Fibroblast of lung (primary cell): ENCODE measurements around the gene NKRF. TPM values are rescaled to one million over a fixed set of nuclear protein-coding genes. Genes with fewer than 3 reads are reported as not detected.

Experiments
- DNase-seq, 2 donors: peaks; one replicate each; pipeline versions ENCODE4 v3.0.0 to v3.0.0-alpha.2; 2010; ENCODE audit warnings: low read depth in 2 of 2
- H2AFZ ChIP-seq: 2 replicates; pipeline ENCODE4 v1.5.1; 2012; ENCODE audit warnings: low read length, control low read depth, inconsistent platforms
- H3K27ac ChIP-seq: 2 replicates; pipeline ENCODE4 v1.5.1; 2011; ENCODE audit warnings: low read length, control low read depth; ENCODE audit not compliant: insufficient read depth
- H3K27me3 ChIP-seq: 2 replicates; pipeline ENCODE4 v1.5.1; 2011; ENCODE audit warnings: mild to moderate bottlenecking, low read length; ENCODE audit not compliant: control insufficient read depth, insufficient read depth
- H3K36me3 ChIP-seq: 2 replicates; pipeline ENCODE4 v1.5.1; 2011; ENCODE audit warnings: low read length; ENCODE audit not compliant: control insufficient read depth, insufficient read depth
- H3K4me1 ChIP-seq: 2 replicates; pipeline ENCODE4 v1.5.1; 2011; ENCODE audit warnings: low read length; ENCODE audit not compliant: control insufficient read depth, insufficient read depth; ENCODE audit errors: extremely low read depth
- H3K4me2 ChIP-seq: 2 replicates; pipeline ENCODE4 v1.5.1; 2011; ENCODE audit warnings: low read length, control low read depth; ENCODE audit not compliant: insufficient read depth; ENCODE audit errors: extremely low read depth
- H3K4me3 ChIP-seq, 4 experiments: fragments of 200-600 bp in 1 of 4; sonication (generic) in 1 of 4; replicated peaks in 1 of 4; 2 replicates each; pipeline ENCODE4 v1.5.1; 2011 to 2016; ENCODE audit warnings: low read length in 4 of 4, low read depth in 3 of 4, mild to moderate bottlenecking in 3 of 4, control low read depth in 2 of 4, inconsistent platforms in 1 of 4, mixed read lengths in 1 of 4; ENCODE audit not compliant: insufficient read depth in 1 of 4; ENCODE audit errors: control extremely low read depth in 1 of 4
- H3K79me2 ChIP-seq: 2 replicates; pipeline ENCODE4 v1.5.1; 2012; ENCODE audit warnings: mild to moderate bottlenecking, low read length, inconsistent platforms; ENCODE audit not compliant: control insufficient read depth, insufficient read depth
- H3K9ac ChIP-seq: 2 replicates; pipeline ENCODE4 v1.5.1; 2011; ENCODE audit warnings: mild to moderate bottlenecking, low read length, control low read depth; ENCODE audit not compliant: insufficient read depth
- H3K9me3 ChIP-seq: 2 replicates; pipeline ENCODE4 v1.5.1; 2012; ENCODE audit warnings: low read depth, low read length; ENCODE audit not compliant: control insufficient read depth, insufficient read depth
- H4K20me1 ChIP-seq: 2 replicates; pipeline ENCODE4 v1.5.1; 2011; ENCODE audit warnings: low read length; ENCODE audit not compliant: control insufficient read depth, insufficient read depth; ENCODE audit errors: extremely low read depth
- CTCF ChIP-seq, 2 donors: IDR thresholded peaks in 1 of 2; conservative IDR thresholded peaks in 1 of 2; 1 replicate in 1 of 2; 2 replicates in 1 of 2; pipeline ENCODE4 v1.5.1; 2011 to 2012; ENCODE audit warnings: low read length in 2 of 2, control low read depth in 1 of 2, inconsistent platforms in 1 of 2, low read depth in 1 of 2, mild to moderate bottlenecking in 1 of 2
- EZH2 ChIP-seq: IDR thresholded peaks from 2 replicates; pipeline ENCODE4 v1.5.1; 2012; ENCODE audit warnings: low read length, control low read depth, mild to moderate bottlenecking; ENCODE audit errors: missing control alignments
- polyA plus RNA-seq, 2 donors: library from polyadenylated mRNA; depleted of rRNA in 1 of 2; stranded (reverse) in 1 of 2; unstranded in 1 of 2; fragments of >200 nt; gene quantifications; 2 replicates each; pipeline ENCODE4 v1.2.1, GENCODE V29; 2011 to 2012; ENCODE audit warnings: missing spikeins in 1 of 2
- total RNA-seq: library from RNA; depleted of rRNA; stranded (reverse); fragments of >200 nt; gene quantifications from 2 replicates; pipeline ENCODE4 v1.2.1, GENCODE V29; 2014

The NKRF gene
- total and polyA plus RNA-seq, 2 donors (not counting 1 experiment from before 2014, with no cell fraction given): 4.1 to 7.1 TPM

GRCh38 chrX:119624951-119625668 is 18.9 kb upstream of the NKRF start:
- no peaks in the 10 kb centered on the region for H3K27me3 ChIP-seq
- no peaks in the 10 kb centered on the region for H4K20me1 ChIP-seq
- TF ChIP-seq EZH2: no peak
- no peak for TF ChIP-seq CTCF (conservative IDR thresholded peaks at IDR 0.05 in 1 of 2, IDR thresholded peaks at IDR 0.05 in 1 of 2; ENCODE audit: low read depth in 1 of 2, low read length in 2 of 2)
- no peaks in the 10 kb centered on the region for H3K4me1 ChIP-seq
- H3K27ac ChIP-seq: no peak overlapping the region
- H3K9ac ChIP-seq: no peak overlapping the region
- H3K4me2 ChIP-seq: no peak overlapping the region
- H2AFZ ChIP-seq: no peak overlapping the region
- no peaks in the 10 kb centered on the region for H3K79me2 ChIP-seq
- no peak overlapping the region for H3K4me3 ChIP-seq
- no peaks in the 10 kb centered on the region for H3K36me3 ChIP-seq
- no peak for DNase-seq
- no peaks in the 10 kb centered on the region for H3K9me3 ChIP-seq

GRCh38 chrX:119624417-119624816 is 18.2 kb upstream of the NKRF start:
- no peak overlapping the region for H3K4me3 ChIP-seq
- H3K36me3 ChIP-seq: no peaks in the 10 kb centered on the region
- DNase-seq: no peak
- no peak overlapping the region for H2AFZ ChIP-seq
- TF ChIP-seq EZH2 (no peak), CTCF (conservative IDR thresholded peaks at IDR 0.05 in 1 of 2, IDR thresholded peaks at IDR 0.05 in 1 of 2; ENCODE audit: low read depth in 1 of 2, low read length in 2 of 2) (no peak)
- H3K9ac ChIP-seq: no peak overlapping the region
- no peaks in the 10 kb centered on the region for H3K9me3 ChIP-seq
- no peaks in the 10 kb centered on the region for H3K4me1 ChIP-seq
- no peak overlapping the region for H3K4me2 ChIP-seq
- H4K20me1 ChIP-seq: no peaks in the 10 kb centered on the region
- H3K27me3 ChIP-seq: no peaks in the 10 kb centered on the region
- no peak overlapping the region for H3K27ac ChIP-seq
- H3K79me2 ChIP-seq: no peaks in the 10 kb centered on the region

- Histone ChIP-seq H3K79me2 (no peaks in the 10 kb centered on the region), H3K4me2 (no peak overlapping the region), H3K36me3 (no peaks in the 10 kb centered on the region), H3K9me3 (no peaks in the 10 kb centered on the region), H3K4me3 (no peak overlapping the region), H3K9ac (no peak overlapping the region), H3K27me3 (no peaks in the 10 kb centered on the region), H2AFZ (no peak overlapping the region), H4K20me1 (no peaks in the 10 kb centered on the region), H3K4me1 (no peaks in the 10 kb centered on the region), H3K27ac (no peak overlapping the region)
- TF ChIP-seq CTCF (conservative IDR thresholded peaks at IDR 0.05 in 1 of 2, IDR thresholded peaks at IDR 0.05 in 1 of 2; ENCODE audit: low read depth in 1 of 2, low read length in 2 of 2): no peak
- TF ChIP-seq EZH2: no peak
- peak; percentile 75 to 86 for DNase-seq
Measured at GRCh38 chrX:119622356-119623232, 16.4 kb upstream of the NKRF start.
